IMR-90 (cell line): Measurements from ENCODE around the gene GRN. TPM values are rescaled to one million over a fixed set of nuclear protein-coding genes. Genes with fewer than 3 reads are reported as not detected.

ENCODE experiments used
- ATAC-seq: fragments of 200-7000 bp; cut with Tn5 transposase; 2 replicates; pipeline ENCODE4 v1.9.1; 2020; ENCODE audit warnings: low read depth, mild to moderate bottlenecking, moderate library complexity
- BruUV-seq: library from RNA; stranded (reverse); fragments of 400-500 nt; replicated peaks from 2 replicates; lab custom pipeline; 2021; lab: Mats Ljungman, UMichigan
- CTCF ChIA-PET: fragments of 300-600 bp; formaldehyde crosslinking; extraction: SDS; loops from one replicate; lab custom pipeline; 2021; ENCODE audit warnings: antibody characterized with exemption; lab: Yijun Ruan, JAX
- POLR2A ChIA-PET: fragments of 300-600 bp; sonication (Branson Sonifier 250); formaldehyde crosslinking; loops from one replicate; lab custom pipeline; 2022; ENCODE audit warnings: antibody characterized with exemption; ENCODE audit not compliant: unreplicated experiment; lab: Charles Lee
- DNase-seq: peaks from one replicate; pipeline ENCODE4 v3.0.0; 2013
- H2AFZ ChIP-seq: replicated peaks from 2 replicates; pipeline ENCODE3; 2013; ENCODE audit warnings: low read length, mild to moderate bottlenecking; ENCODE audit not compliant: poor library complexity
- H2AK5ac ChIP-seq: 2 replicates; pipeline ENCODE4 v1.6.1; 2013; ENCODE audit warnings: low read depth, low read length, inconsistent platforms
- H2AK9ac ChIP-seq: replicated peaks from 2 replicates; pipeline ENCODE3; 2013; ENCODE audit warnings: mild to moderate bottlenecking, low read depth, low read length, moderate library complexity; ENCODE audit not compliant: poor library complexity
- H2BK120ac ChIP-seq: 2 replicates; pipeline ENCODE4 v1.6.1; 2013; ENCODE audit warnings: low read depth, low read length, inconsistent platforms
- H2BK15ac ChIP-seq: 3 replicates; pipeline ENCODE4 v1.6.1; 2013; ENCODE audit warnings: low read depth, low read length, inconsistent platforms
- H2BK20ac ChIP-seq: 2 replicates; pipeline ENCODE4 v1.6.1; 2013; ENCODE audit warnings: low read depth, mild to moderate bottlenecking, inconsistent platforms, low read length, moderate library complexity
- H2BK5ac ChIP-seq: 2 replicates; pipeline ENCODE4 v1.6.1; 2013; ENCODE audit warnings: mild to moderate bottlenecking, low read depth, low read length, inconsistent platforms; ENCODE audit not compliant: poor library complexity, severe bottlenecking
- H3K14ac ChIP-seq: replicated peaks from 2 replicates; pipeline ENCODE4 v1.6.1; 2013; ENCODE audit warnings: low read depth, low read length, inconsistent platforms
- H3K18ac ChIP-seq: 2 replicates; pipeline ENCODE4 v1.6.1; 2013; ENCODE audit warnings: low read depth, low read length, control low read depth
- H3K23ac ChIP-seq: 2 replicates; pipeline ENCODE4 v1.6.1; 2013; ENCODE audit warnings: low read depth, low read length, inconsistent platforms
- H3K27ac ChIP-seq: 2 replicates; pipeline ENCODE4 v1.5.1; 2013; ENCODE audit warnings: mild to moderate bottlenecking, control low read depth, low read length; ENCODE audit not compliant: insufficient read depth
- H3K27me3 ChIP-seq: 2 replicates; pipeline ENCODE4 v1.6.1; 2013; ENCODE audit warnings: low read length; ENCODE audit not compliant: control insufficient read depth, insufficient read depth
- H3K36me3 ChIP-seq: 2 replicates; pipeline ENCODE4 v1.6.1; 2013; ENCODE audit warnings: low read length, mixed read lengths; ENCODE audit not compliant: control insufficient read depth, insufficient read depth
- H3K4ac ChIP-seq: 2 replicates; pipeline ENCODE4 v1.6.1; 2013; ENCODE audit warnings: low read depth, low read length, inconsistent platforms
- H3K4me1 ChIP-seq: 2 replicates; pipeline ENCODE4 v1.6.1; 2013; ENCODE audit warnings: low read length, mixed read lengths; ENCODE audit not compliant: control insufficient read depth, insufficient read depth
- H3K4me2 ChIP-seq: 2 replicates; pipeline ENCODE4 v1.6.1; 2013; ENCODE audit warnings: low read depth, mild to moderate bottlenecking, control low read depth, low read length, moderate library complexity
- H3K4me3 ChIP-seq: 2 replicates; pipeline ENCODE4 v1.5.1; 2013; ENCODE audit warnings: low read depth, mild to moderate bottlenecking, control low read depth, low read length, moderate library complexity; ENCODE audit not compliant: insufficient read depth
- H3K56ac ChIP-seq: 2 replicates; pipeline ENCODE4 v1.6.1; 2013; ENCODE audit warnings: low read length, inconsistent platforms; ENCODE audit not compliant: insufficient read depth; ENCODE audit errors: extremely low read depth
- H3K79me1 ChIP-seq, 2 experiments: 2 replicates each; pipeline ENCODE4 v1.6.1; 2013; ENCODE audit warnings: low read length in 2 of 2, inconsistent platforms in 1 of 2, low read depth in 1 of 2
- H3K9ac ChIP-seq: 2 replicates; pipeline ENCODE4 v1.6.1; 2013; ENCODE audit warnings: low read depth, low read length, control low read depth
- H3K9me1 ChIP-seq: 2 replicates; pipeline ENCODE4 v1.6.1; 2013; ENCODE audit warnings: low read length, inconsistent platforms; ENCODE audit not compliant: insufficient read depth
- H3K9me3 ChIP-seq: 2 replicates; pipeline ENCODE4 v1.6.1; 2013; ENCODE audit warnings: low read length; ENCODE audit not compliant: control insufficient read depth, insufficient read depth
- H4K20me1 ChIP-seq: 2 replicates; pipeline ENCODE4 v1.6.1; 2013; ENCODE audit warnings: low read length, inconsistent platforms; ENCODE audit not compliant: insufficient read depth
- H4K5ac ChIP-seq: 2 replicates; pipeline ENCODE4 v1.6.1; 2013; ENCODE audit warnings: mild to moderate bottlenecking, low read depth, low read length, control low read depth
- H4K8ac ChIP-seq, 2 experiments: 2 replicates each; pipeline ENCODE4 v1.6.1; 2013; ENCODE audit warnings: low read depth in 2 of 2, low read length in 2 of 2, control low read depth in 1 of 2, inconsistent platforms in 1 of 2
- H4K91ac ChIP-seq: 2 replicates; pipeline ENCODE4 v1.6.1; 2013; ENCODE audit warnings: low read depth, low read length, inconsistent platforms; ENCODE audit not compliant: insufficient read depth
- MXI1 ChIP-seq: IDR thresholded peaks from 2 replicates; pipeline ENCODE4 v1.6.1; 2012; ENCODE audit warnings: low read depth, mild to moderate bottlenecking, low read length, moderate library complexity, borderline replicate concordance
- RCOR1 ChIP-seq: IDR thresholded peaks from 2 replicates; pipeline ENCODE4 v1.6.1; 2012; ENCODE audit warnings: mild to moderate bottlenecking, low read length, improper control_type of control experiment; ENCODE audit not compliant: insufficient replicate concordance
- RFX5 ChIP-seq: IDR thresholded peaks from 2 replicates; pipeline ENCODE4 v1.8.0; 2012; ENCODE audit warnings: low read depth, mild to moderate bottlenecking, low read length, moderate library complexity
- USF2 ChIP-seq: fragments of 150-350 bp; IDR thresholded peaks from 2 replicates; pipeline ENCODE4 v1.6.1; 2017; ENCODE audit warnings: mild to moderate bottlenecking, antibody characterized with exemption, low read length, low read depth
- WGBS, 2 experiments: methylation state at CpG; one replicate each; pipeline versions ENCODE4 v1.1.5 to v1.1.7; 2013; ENCODE audit warnings: missing lambda C conversion rate in 2 of 2; ENCODE audit not compliant: insufficient read length in 1 of 2; ENCODE audit errors: extremely low coverage in 2 of 2; 5-methylcytosine and 5-hydroxymethylcytosine counted together
- dilution Hi-C: fragments of 300-500 bp; cut with HindIII; formaldehyde crosslinking; loops from one replicate; pipeline ENCODE4 v1.14.3; 2018; ENCODE audit warnings: low sequenced_read_pairs; ENCODE audit not compliant: unreplicated experiment
- in situ Hi-C: fragments of 300-500 bp; cut with MboI; formaldehyde crosslinking; loops from 3 replicates; pipeline ENCODE4 v1.14.3; 2019; ENCODE audit warnings: low sequenced_read_pairs, inconsistent platforms, mixed read lengths
- intact Hi-C: fragments of 100-400 bp; cut with micrococcal nuclease; formaldehyde crosslinking; loops from 2 replicates; pipeline ENCODE4 v1.10.0; 2022
- polyA plus RNA-seq, 3 experiments: library from polyadenylated mRNA; depleted of rRNA; stranded (reverse); fragments of >200 nt; gene quantifications; 2 replicates each; pipeline ENCODE4 v1.2.3, GENCODE V29; 2012; ENCODE audit warnings: low replicate concordance in 1 of 3
- total RNA-seq: library from RNA; depleted of rRNA; stranded (reverse); fragments of >200 nt; gene quantifications from 2 replicates; pipeline ENCODE4 v1.2.3, GENCODE V29; 2012

The GRN gene
- total and polyA plus RNA-seq, 2 of the 4 experiments (the other 2 are of a cell fraction) = 38.9 to 494 TPM

GRCh38 chr17:44314524-44314868 is 30.6 kb upstream of the GRN start:
- H2BK15ac ChIP-seq = no peak overlapping the region
- peaks cover 68% of the 10 kb centered on the region for H3K27me3 ChIP-seq
- in situ Hi-C loops = no loop called here

More at GRCh38 chr17:44314524-44314868, 30.6 kb upstream of the GRN start:
- Histone ChIP-seq H3K79me1 (no peaks in the 10 kb centered on the region), H3K4ac (no peak overlapping the region), H2AK9ac (no peak overlapping the region), H3K9me3 (peaks cover 5% of the 10 kb centered on the region), H3K4me1 (peaks cover 4% of the 10 kb centered on the region; the same call in 1 of the 2 replicates), H2AK5ac (no peak overlapping the region), H3K36me3 (peaks cover 2% of the 10 kb centered on the region), H4K8ac (no peak overlapping the region), H3K23ac (no peak overlapping the region), H2AFZ (no peak overlapping the region), H2BK5ac (no peak overlapping the region), H2BK20ac (no peak overlapping the region), H4K91ac (no peak overlapping the region), H4K5ac (no peak overlapping the region), H3K14ac (no peak overlapping the region), H3K18ac (no peak overlapping the region), H3K9ac (no peak overlapping the region), H3K4me2 (no peak overlapping the region), H3K4me3 (no peak overlapping the region), H4K20me1 (peaks cover 4% of the 10 kb centered on the region; the same call in 1 of the 2 replicates), H2BK120ac (no peak overlapping the region), H3K27ac (no peak overlapping the region), H3K56ac (no peak overlapping the region), H3K9me1 (no peaks in the 10 kb centered on the region; the same call in 1 of the 2 replicates)
- POLR2A ChIA-PET = no interaction called here
- no CpG with 5 or more reads among the region's 11 CpGs for WGBS, 2 experiments
- DNase-seq (no peak), ATAC-seq (no peak)
- no TSS peak for BruUV-seq
- intact Hi-C loops = no loop called here
- CTCF ChIA-PET = no interaction called here
- dilution Hi-C loops = no loop called here
- TF ChIP-seq RCOR1 (no peak), MXI1 (no peak), RFX5 (no peak), USF2 (no peak)
